IPS-18a (cell line): ENCODE measurements around the gene CACNA1I.

ENCODE experiments used
- H3K27ac ChIP-seq: one replicate; pipeline ENCODE4 v1.5.1; 2013; ENCODE audit warnings: low read length
- H3K27me3 ChIP-seq: one replicate; pipeline ENCODE4 v1.6.1; 2013; ENCODE audit warnings: mild to moderate bottlenecking, low read length; ENCODE audit not compliant: control insufficient read depth, insufficient read depth
- H3K36me3 ChIP-seq: one replicate; pipeline ENCODE4 v1.6.1; 2013; ENCODE audit warnings: low read depth, low read length; ENCODE audit not compliant: control insufficient read depth
- H3K4me1 ChIP-seq: one replicate; pipeline ENCODE4 v1.6.1; 2013; ENCODE audit warnings: low read depth, low read length; ENCODE audit not compliant: control insufficient read depth
- H3K4me3 ChIP-seq: one replicate; pipeline ENCODE4 v1.5.1; 2013; ENCODE audit warnings: low read length
- H3K9ac ChIP-seq: one replicate; pipeline ENCODE4 v1.6.1; 2013; ENCODE audit warnings: mild to moderate bottlenecking, low read length, moderate library complexity
- H3K9me3 ChIP-seq: one replicate; pipeline ENCODE4 v1.6.1; 2013; ENCODE audit warnings: low read depth, low read length; ENCODE audit not compliant: control insufficient read depth

Gene CACNA1I

GRCh38 chr22:39593066-39593930, 22.7 kb downstream of the CACNA1I start:
- Histone ChIP-seq H3K9ac (no peak overlapping the region), H3K4me3 (no peak overlapping the region), H3K9me3 (no peaks in the 10 kb centered on the region), H3K27me3 (peaks cover 9% of the 10 kb centered on the region), H3K36me3 (no peaks in the 10 kb centered on the region), H3K4me1 (peaks cover under 1% of the 10 kb centered on the region), H3K27ac (no peak overlapping the region)

- Histone ChIP-seq H3K4me3 (no peak overlapping the region), H3K9ac (no peak overlapping the region), H3K36me3 (no peaks in the 10 kb centered on the region), H3K27ac (no peak overlapping the region), H3K27me3 (peaks cover 14% of the 10 kb centered on the region), H3K4me1 (peaks cover 3% of the 10 kb centered on the region), H3K9me3 (no peaks in the 10 kb centered on the region)
Measured at GRCh38 chr22:39593931-39594285, 23.4 kb downstream of the CACNA1I start.

GRCh38 chr22:39594411-39594810, 23.9 kb downstream of the CACNA1I start:
- H3K4me1 ChIP-seq = peaks cover 3% of the 10 kb centered on the region
- H3K4me3 ChIP-seq = no peak overlapping the region
- H3K27ac ChIP-seq = no peak overlapping the region
- no peak overlapping the region for H3K9ac ChIP-seq
- H3K27me3 ChIP-seq = peaks cover 14% of the 10 kb centered on the region
- H3K36me3 ChIP-seq = no peaks in the 10 kb centered on the region
- H3K9me3 ChIP-seq = no peaks in the 10 kb centered on the region

- peaks cover 3% of the 10 kb centered on the region for H3K4me1 ChIP-seq
- no peak overlapping the region for H3K4me3 ChIP-seq
- no peaks in the 10 kb centered on the region for H3K9me3 ChIP-seq
- H3K27ac ChIP-seq = no peak overlapping the region
- H3K36me3 ChIP-seq = no peaks in the 10 kb centered on the region
- no peak overlapping the region for H3K9ac ChIP-seq
- H3K27me3 ChIP-seq = peaks cover 14% of the 10 kb centered on the region
Measured at GRCh38 chr22:39595622-39596172, 25.1 kb downstream of the CACNA1I start.

- Histone ChIP-seq H3K4me3 (no peak overlapping the region), H3K36me3 (no peaks in the 10 kb centered on the region), H3K9ac (no peak overlapping the region), H3K4me1 (peaks cover 3% of the 10 kb centered on the region), H3K27ac (no peak overlapping the region), H3K9me3 (no peaks in the 10 kb centered on the region), H3K27me3 (peaks cover 14% of the 10 kb centered on the region)
Measured at GRCh38 chr22:39596601-39597000, 26.0 kb downstream of the CACNA1I start.

- Histone ChIP-seq H3K27me3 (peaks cover 14% of the 10 kb centered on the region), H3K9me3 (no peaks in the 10 kb centered on the region), H3K27ac (no peak overlapping the region), H3K9ac (no peak overlapping the region), H3K36me3 (no peaks in the 10 kb centered on the region), H3K4me3 (no peak overlapping the region), H3K4me1 (peaks cover 3% of the 10 kb centered on the region)
Measured at GRCh38 chr22:39597236-39597869, 26.8 kb downstream of the CACNA1I start.

GRCh38 chr22:39598017-39598965, 27.7 kb downstream of the CACNA1I start:
- peaks cover 14% of the 10 kb centered on the region for H3K27me3 ChIP-seq
- H3K36me3 ChIP-seq = no peaks in the 10 kb centered on the region
- H3K4me3 ChIP-seq = peak overlapping the region; percentile 42
- no peaks in the 10 kb centered on the region for H3K9me3 ChIP-seq
- H3K4me1 ChIP-seq = peaks cover 3% of the 10 kb centered on the region
- H3K9ac ChIP-seq = no peak overlapping the region
- no peak overlapping the region for H3K27ac ChIP-seq

GRCh38 chr22:39600491-39601179, 30.1 kb downstream of the CACNA1I start:
- no peaks in the 10 kb centered on the region for H3K36me3 ChIP-seq
- peaks cover 3% of the 10 kb centered on the region for H3K4me1 ChIP-seq
- no peak overlapping the region for H3K4me3 ChIP-seq
- no peaks in the 10 kb centered on the region for H3K9me3 ChIP-seq
- peaks cover 14% of the 10 kb centered on the region for H3K27me3 ChIP-seq
- no peak overlapping the region for H3K27ac ChIP-seq
- H3K9ac ChIP-seq = no peak overlapping the region

- H3K9me3 ChIP-seq = no peaks in the 10 kb centered on the region
- H3K27me3 ChIP-seq = peaks cover 14% of the 10 kb centered on the region
- H3K9ac ChIP-seq = no peak overlapping the region
- no peak overlapping the region for H3K27ac ChIP-seq
- H3K36me3 ChIP-seq = no peaks in the 10 kb centered on the region
- no peak overlapping the region for H3K4me3 ChIP-seq
- H3K4me1 ChIP-seq = peaks cover 3% of the 10 kb centered on the region
Measured at GRCh38 chr22:39601180-39601535, 30.6 kb downstream of the CACNA1I start.

GRCh38 chr22:39603345-39603744, 32.8 kb downstream of the CACNA1I start:
- Histone ChIP-seq H3K4me1 (peaks cover 10% of the 10 kb centered on the region), H3K36me3 (no peaks in the 10 kb centered on the region), H3K4me3 (no peak overlapping the region), H3K27me3 (peaks cover 5% of the 10 kb centered on the region), H3K27ac (no peak overlapping the region), H3K9ac (no peak overlapping the region), H3K9me3 (no peaks in the 10 kb centered on the region)

- H3K4me3 ChIP-seq = no peak overlapping the region
- H3K4me1 ChIP-seq = peaks cover 8% of the 10 kb centered on the region
- H3K27ac ChIP-seq = no peak overlapping the region
- no peaks in the 10 kb centered on the region for H3K9me3 ChIP-seq
- no peaks in the 10 kb centered on the region for H3K36me3 ChIP-seq
- no peaks in the 10 kb centered on the region for H3K27me3 ChIP-seq
- H3K9ac ChIP-seq = no peak overlapping the region
Measured at GRCh38 chr22:39610246-39610645, 39.7 kb downstream of the CACNA1I start.
